Endodermal cell (in vitro differentiated cells): ENCODE measurements around the gene MYO15B. TPM values are rescaled to one million over a fixed set of nuclear protein-coding genes. Genes with fewer than 3 reads are reported as not detected.

ENCODE experiments used
- DNase-seq: peaks from one replicate; pipeline ENCODE4 v3.0.0-alpha.2; 2017
- H3K27ac ChIP-seq: 2 replicates; pipeline ENCODE4 v1.5.1; 2013; ENCODE audit warnings: mild to moderate bottlenecking, low read depth, low read length, moderate library complexity
- H3K27me3 ChIP-seq: 2 replicates; pipeline ENCODE4 v1.6.1; 2013; ENCODE audit warnings: mild to moderate bottlenecking, low read length, moderate library complexity; ENCODE audit not compliant: insufficient read depth, control insufficient read depth, poor library complexity, severe bottlenecking
- H3K36me3 ChIP-seq: 2 replicates; pipeline ENCODE4 v1.7.0; 2013; ENCODE audit warnings: mild to moderate bottlenecking, low read length, moderate library complexity; ENCODE audit not compliant: control insufficient read depth, insufficient read depth
- H3K4me1 ChIP-seq: one replicate; pipeline ENCODE4 v1.7.0; 2013; ENCODE audit warnings: low read length; ENCODE audit not compliant: control insufficient read depth, insufficient read depth
- H3K4me3 ChIP-seq: 2 replicates; pipeline ENCODE4 v1.5.1; 2013; ENCODE audit warnings: mild to moderate bottlenecking, low read length, moderate library complexity
- H3K9ac ChIP-seq: 2 replicates; pipeline ENCODE4 v1.6.1; 2013; ENCODE audit warnings: mild to moderate bottlenecking, low read length, moderate library complexity; ENCODE audit not compliant: poor library complexity, severe bottlenecking; ENCODE audit errors: extremely low read depth
- H3K9me3 ChIP-seq: 2 replicates; pipeline ENCODE4 v1.6.1; 2013; ENCODE audit warnings: mild to moderate bottlenecking, low read length, moderate library complexity; ENCODE audit not compliant: control insufficient read depth
- H3K27ac Mint-ChIP-seq: 2 replicates; pipeline ENCODE4 v1.8.0; 2020; ENCODE audit warnings: mixed read lengths
- H3K27me3 Mint-ChIP-seq: 2 replicates; pipeline ENCODE4 v1.8.0; 2021; ENCODE audit warnings: mild to moderate bottlenecking, mixed read lengths; ENCODE audit not compliant: insufficient read depth
- H3K36me3 Mint-ChIP-seq: 2 replicates; pipeline ENCODE4 v1.8.0; 2020; ENCODE audit warnings: low read depth, mixed read lengths
- H3K4me1 Mint-ChIP-seq: 2 replicates; pipeline ENCODE4 v1.8.0; 2020; ENCODE audit warnings: mixed read lengths
- H3K4me3 Mint-ChIP-seq: 2 replicates; pipeline ENCODE4 v1.8.0; 2020; ENCODE audit warnings: mild to moderate bottlenecking, moderate library complexity, mixed read lengths
- H3K9me3 Mint-ChIP-seq: 2 replicates; pipeline ENCODE4 v1.8.0; 2020; ENCODE audit warnings: mild to moderate bottlenecking, mixed read lengths
- WGBS, 2 experiments: methylation state at CpG; one replicate each; pipeline versions ENCODE4 v1.1.5 to v1.1.7; 2013; ENCODE audit warnings: missing lambda C conversion rate in 2 of 2, mixed read lengths in 1 of 2; ENCODE audit not compliant: insufficient coverage in 1 of 2, insufficient read length in 1 of 2; 5-methylcytosine and 5-hydroxymethylcytosine counted together
- total RNA-seq, 2 donors: library from RNA; stranded (reverse); fragmentation: NEBNext Ultra II Directional in 1 of 2; extraction: Animal tissue kit (Norgen Biotek cat#: 25700) in 1 of 2; gene quantifications; 2 replicates in 1 of 2; 3 replicates in 1 of 2; pipeline ENCODE4 v1.2.1, GENCODE V29; 2021
- TF ChIP-seq, protein P1 (sequence below): fragments of 200-600 bp; sonication (generic); conservative IDR thresholded peaks from 2 replicates; pipeline ENCODE4 v1.5.0; 2021; ENCODE audit warnings: antibody characterized with exemption, mild to moderate bottlenecking

The MYO15B gene
- total RNA-seq, 2 donors from 2014 or later: 89.0 to 123 TPM

DNA sequence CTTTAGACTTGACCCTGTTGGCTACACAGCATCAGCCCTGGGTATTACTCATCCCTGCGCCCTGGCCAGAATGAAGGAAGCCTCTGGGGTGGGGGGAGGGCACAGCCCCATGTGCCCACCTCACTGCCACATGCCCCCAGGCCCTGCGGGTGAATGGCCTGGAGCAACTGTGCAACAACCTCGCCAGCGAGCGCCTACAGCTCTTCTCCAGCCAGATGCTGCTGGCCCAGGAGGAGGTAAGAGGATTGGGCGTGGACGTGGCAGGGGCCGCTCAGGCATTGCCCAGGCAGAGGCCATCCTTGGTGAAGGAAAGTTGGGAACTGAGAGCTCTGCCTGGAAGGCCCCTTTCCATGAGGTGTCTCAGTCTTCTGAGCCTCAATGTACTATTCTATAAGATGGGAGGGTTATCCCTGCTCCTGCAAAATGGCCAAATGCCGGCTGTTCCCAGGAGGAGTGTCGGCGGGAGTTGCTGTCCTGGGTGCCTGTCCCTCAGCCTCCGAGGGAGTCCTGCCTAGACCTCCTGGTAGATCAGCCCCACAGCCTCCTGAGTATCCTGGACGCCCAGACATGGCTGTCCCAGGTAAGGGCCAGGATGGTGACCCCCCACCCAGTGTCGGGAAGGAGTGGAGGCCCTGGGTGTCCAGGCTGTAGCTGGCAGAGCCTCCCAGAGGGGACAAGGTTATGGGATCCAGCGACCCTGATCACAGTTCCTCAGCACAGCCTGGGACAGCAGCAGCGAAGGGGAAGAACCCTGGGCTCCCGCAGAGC is 8.9 kb downstream of the MYO15B start:
- no peak overlapping the region for H3K4me3 ChIP-seq
- Mint-ChIP-seq H3K4me3 (no peak overlapping the region), H3K36me3 (no peaks in the 10 kb centered on the region), H3K27me3 (no peaks in the 10 kb centered on the region), H3K27ac (no peak overlapping the region), H3K4me1 (no peaks in the 10 kb centered on the region), H3K9me3 (no peaks in the 10 kb centered on the region)
- TF ChIP-seq, protein P1, sequence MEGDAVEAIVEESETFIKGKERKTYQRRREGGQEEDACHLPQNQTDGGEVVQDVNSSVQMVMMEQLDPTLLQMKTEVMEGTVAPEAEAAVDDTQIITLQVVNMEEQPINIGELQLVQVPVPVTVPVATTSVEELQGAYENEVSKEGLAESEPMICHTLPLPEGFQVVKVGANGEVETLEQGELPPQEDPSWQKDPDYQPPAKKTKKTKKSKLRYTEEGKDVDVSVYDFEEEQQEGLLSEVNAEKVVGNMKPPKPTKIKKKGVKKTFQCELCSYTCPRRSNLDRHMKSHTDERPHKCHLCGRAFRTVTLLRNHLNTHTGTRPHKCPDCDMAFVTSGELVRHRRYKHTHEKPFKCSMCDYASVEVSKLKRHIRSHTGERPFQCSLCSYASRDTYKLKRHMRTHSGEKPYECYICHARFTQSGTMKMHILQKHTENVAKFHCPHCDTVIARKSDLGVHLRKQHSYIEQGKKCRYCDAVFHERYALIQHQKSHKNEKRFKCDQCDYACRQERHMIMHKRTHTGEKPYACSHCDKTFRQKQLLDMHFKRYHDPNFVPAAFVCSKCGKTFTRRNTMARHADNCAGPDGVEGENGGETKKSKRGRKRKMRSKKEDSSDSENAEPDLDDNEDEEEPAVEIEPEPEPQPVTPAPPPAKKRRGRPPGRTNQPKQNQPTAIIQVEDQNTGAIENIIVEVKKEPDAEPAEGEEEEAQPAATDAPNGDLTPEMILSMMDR: no peak
- DNase-seq: peak; percentile 50
- WGBS, 2 experiments: 92 to 93% methylated on average over 16 to 17 of the region's 17 CpGs
- no peak overlapping the region for H3K27ac ChIP-seq
- H3K9me3 ChIP-seq: no peaks in the 10 kb centered on the region
- no peaks in the 10 kb centered on the region for H3K36me3 ChIP-seq
- H3K27me3 ChIP-seq: no peaks in the 10 kb centered on the region
- no peaks in the 10 kb centered on the region for H3K4me1 ChIP-seq
- H3K9ac ChIP-seq: no peak overlapping the region

DNA sequence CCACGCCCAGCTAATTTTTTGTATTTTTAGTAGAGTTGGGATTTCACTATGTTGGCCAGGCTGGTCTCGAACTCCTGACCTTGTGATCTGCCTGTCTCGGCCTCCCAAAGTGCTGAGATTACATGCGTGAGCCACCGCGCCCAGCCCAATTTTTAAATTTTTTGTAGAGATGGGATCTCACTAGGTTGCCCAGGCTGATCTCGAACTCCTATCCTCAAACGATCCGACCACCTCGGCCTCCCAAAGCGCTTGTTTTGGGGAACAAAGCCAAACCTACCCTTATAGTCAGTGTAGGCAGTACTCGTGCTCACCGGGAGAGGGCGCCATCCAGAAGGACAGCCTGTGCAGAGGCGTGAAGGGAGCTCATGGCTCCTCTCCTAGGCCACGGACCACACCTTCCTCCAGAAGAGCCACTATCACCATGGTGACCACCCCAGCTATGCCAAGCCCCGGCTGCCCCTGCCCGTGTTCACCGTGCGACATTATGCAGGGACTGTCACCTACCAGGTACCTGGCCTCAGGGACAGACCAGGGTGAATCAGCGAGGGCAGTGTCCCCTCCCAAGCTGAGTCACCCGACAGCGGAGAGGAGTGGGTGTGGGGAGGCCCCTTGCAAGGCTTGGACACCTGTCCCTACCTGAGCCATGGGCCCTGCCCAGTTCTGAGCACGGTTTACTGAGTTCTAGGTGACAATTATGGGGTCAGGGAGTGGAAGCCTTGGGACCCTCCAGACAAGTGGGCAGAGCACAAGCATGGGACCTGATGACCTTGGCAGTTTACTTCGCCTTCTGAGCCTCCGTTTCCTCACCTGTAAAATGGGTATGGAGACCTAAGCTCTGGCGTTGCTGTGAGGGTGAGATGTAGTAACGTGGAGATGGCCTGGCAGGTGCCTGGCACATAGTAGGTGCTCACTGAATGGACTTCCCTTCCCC is 13.7 kb downstream of the MYO15B start:
- 68 to 75% methylated on average over 23 to 28 of the region's 28 CpGs for WGBS, 2 experiments
- H3K36me3 ChIP-seq: no peaks in the 10 kb centered on the region
- no peak overlapping the region for H3K27ac ChIP-seq
- H3K4me1 ChIP-seq: no peaks in the 10 kb centered on the region
- no peak overlapping the region for H3K4me3 ChIP-seq
- H3K27ac Mint-ChIP-seq: no peak overlapping the region
- TF ChIP-seq, protein P1: peak; percentile 92
- no peaks in the 10 kb centered on the region for H3K36me3 Mint-ChIP-seq
- H3K9me3 ChIP-seq: no peaks in the 10 kb centered on the region
- H3K4me1 Mint-ChIP-seq: no peaks in the 10 kb centered on the region
- no peaks in the 10 kb centered on the region for H3K9me3 Mint-ChIP-seq
- no peak overlapping the region for H3K9ac ChIP-seq
- DNase-seq: peak; percentile 98
- no peaks in the 10 kb centered on the region for H3K27me3 ChIP-seq
- H3K4me3 Mint-ChIP-seq: no peak overlapping the region
- no peaks in the 10 kb centered on the region for H3K27me3 Mint-ChIP-seq

DNA sequence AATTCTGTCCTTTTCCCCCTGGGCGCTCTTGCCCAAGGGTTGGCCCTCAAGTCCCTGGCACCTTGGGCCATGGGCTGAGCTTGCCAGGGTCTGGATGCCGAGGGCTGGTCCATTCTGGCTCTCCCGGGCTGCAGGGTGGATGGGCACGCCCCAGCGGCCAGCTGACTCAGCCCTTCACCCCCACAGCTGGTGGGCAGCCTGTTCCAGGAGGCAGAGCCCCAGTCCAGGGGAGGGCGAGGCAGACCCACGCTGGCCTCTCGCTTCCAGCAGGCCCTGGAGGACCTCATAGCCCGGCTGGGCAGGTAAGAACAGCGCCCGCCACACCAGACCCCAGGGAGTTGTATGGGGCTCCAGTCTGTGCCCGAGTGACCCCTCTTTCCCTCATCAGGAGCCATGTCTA is 15.0 kb downstream of the MYO15B start:
- no peaks in the 10 kb centered on the region for H3K9me3 ChIP-seq
- peak; percentile 51 for DNase-seq
- WGBS, 2 experiments: 94 to 95% methylated on average over 8 to 12 of the region's 12 CpGs

More for the DNA sequence above, 15.0 kb downstream of the MYO15B start:
- TF ChIP-seq, protein P1: no peak
- Mint-ChIP-seq H3K27ac (no peak overlapping the region), H3K4me1 (peaks cover 5% of the 10 kb centered on the region), H3K9me3 (no peaks in the 10 kb centered on the region), H3K27me3 (no peaks in the 10 kb centered on the region), H3K4me3 (no peak overlapping the region), H3K36me3 (no peaks in the 10 kb centered on the region)
- H3K9ac ChIP-seq: no peak overlapping the region
- no peaks in the 10 kb centered on the region for H3K36me3 ChIP-seq
- no peaks in the 10 kb centered on the region for H3K27me3 ChIP-seq
- H3K4me3 ChIP-seq: no peak overlapping the region
- no peaks in the 10 kb centered on the region for H3K4me1 ChIP-seq
- no peak overlapping the region for H3K27ac ChIP-seq
